ENCODE measurements around the gene GRAMD2A.

GRAMD2A gene

DNA sequence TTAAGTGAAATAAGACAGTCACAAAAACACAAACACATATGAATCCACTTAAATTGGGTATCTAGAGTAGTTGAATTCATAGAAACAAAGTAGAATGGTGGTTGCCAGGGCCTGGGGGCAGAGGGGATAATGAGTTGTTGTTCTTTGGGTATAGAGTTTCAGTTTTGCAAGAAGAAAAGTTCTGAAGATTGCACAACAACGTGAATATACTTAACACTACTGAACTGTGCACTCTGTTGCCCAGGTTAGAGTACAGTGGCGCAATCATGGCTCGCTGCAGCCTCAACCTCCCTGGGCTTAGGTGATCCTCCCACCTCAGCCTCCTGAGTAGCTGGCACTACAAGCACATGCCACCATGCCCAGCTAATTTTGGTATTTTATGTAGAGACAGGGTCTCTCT lies 14.9 kb downstream of the GRAMD2A start (continued):
- no peak for TF ChIP-seq EGR2 (tag by site-specific recombination; IDR thresholded peaks at IDR 0.05; ENCODE audit: low read depth)
- TF ChIP-seq, protein P1, sequence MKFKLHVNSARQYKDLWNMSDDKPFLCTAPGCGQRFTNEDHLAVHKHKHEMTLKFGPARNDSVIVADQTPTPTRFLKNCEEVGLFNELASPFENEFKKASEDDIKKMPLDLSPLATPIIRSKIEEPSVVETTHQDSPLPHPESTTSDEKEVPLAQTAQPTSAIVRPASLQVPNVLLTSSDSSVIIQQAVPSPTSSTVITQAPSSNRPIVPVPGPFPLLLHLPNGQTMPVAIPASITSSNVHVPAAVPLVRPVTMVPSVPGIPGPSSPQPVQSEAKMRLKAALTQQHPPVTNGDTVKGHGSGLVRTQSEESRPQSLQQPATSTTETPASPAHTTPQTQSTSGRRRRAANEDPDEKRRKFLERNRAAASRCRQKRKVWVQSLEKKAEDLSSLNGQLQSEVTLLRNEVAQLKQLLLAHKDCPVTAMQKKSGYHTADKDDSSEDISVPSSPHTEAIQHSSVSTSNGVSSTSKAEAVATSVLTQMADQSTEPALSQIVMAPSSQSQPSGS (tag by site-specific recombination; IDR thresholded peaks at IDR 0.05; ENCODE audit: low read depth), result no peak
- no peak for TF ChIP-seq ZNF621 (tag by site-specific recombination; IDR thresholded peaks at IDR 0.05)
- TF ChIP-seq, protein P2, sequence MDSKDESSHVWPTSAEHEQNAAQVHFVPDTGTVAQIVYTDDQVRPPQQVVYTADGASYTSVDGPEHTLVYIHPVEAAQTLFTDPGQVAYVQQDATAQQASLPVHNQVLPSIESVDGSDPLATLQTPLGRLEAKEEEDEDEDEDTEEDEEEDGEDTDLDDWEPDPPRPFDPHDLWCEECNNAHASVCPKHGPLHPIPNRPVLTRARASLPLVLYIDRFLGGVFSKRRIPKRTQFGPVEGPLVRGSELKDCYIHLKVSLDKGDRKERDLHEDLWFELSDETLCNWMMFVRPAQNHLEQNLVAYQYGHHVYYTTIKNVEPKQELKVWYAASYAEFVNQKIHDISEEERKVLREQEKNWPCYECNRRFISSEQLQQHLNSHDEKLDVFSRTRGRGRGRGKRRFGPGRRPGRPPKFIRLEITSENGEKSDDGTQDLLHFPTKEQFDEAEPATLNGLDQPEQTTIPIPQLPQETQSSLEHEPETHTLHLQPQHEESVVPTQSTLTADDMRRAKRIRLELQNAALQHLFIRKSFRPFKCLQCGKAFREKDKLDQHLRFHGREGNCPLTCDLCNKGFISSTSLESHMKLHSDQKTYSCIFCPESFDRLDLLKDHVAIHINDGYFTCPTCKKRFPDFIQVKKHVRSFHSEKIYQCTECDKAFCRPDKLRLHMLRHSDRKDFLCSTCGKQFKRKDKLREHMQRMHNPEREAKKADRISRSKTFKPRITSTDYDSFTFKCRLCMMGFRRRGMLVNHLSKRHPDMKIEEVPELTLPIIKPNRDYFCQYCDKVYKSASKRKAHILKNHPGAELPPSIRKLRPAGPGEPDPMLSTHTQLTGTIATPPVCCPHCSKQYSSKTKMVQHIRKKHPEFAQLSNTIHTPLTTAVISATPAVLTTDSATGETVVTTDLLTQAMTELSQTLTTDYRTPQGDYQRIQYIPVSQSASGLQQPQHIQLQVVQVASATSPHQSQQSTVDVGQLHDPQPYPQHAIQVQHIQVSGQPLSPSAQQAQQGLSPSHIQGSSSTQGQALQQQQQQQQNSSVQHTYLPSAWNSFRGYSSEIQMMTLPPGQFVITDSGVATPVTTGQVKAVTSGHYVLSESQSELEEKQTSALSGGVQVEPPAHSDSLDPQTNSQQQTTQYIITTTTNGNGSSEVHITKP (tag by site-specific recombination; IDR thresholded peaks at IDR 0.05), result no peak
- TF ChIP-seq SCRT2 (tag by site-specific recombination; IDR thresholded peaks at IDR 0.05), result peak; percentile 46; the same call in 1 of the 2 replicates
- TF ChIP-seq ZNF404 (tag by site-specific recombination; IDR thresholded peaks at IDR 0.05), result no peak
- no peak for TF ChIP-seq ZNF214 (tag by site-specific recombination; IDR thresholded peaks at IDR 0.05; ENCODE audit: borderline replicate concordance)
- TF ChIP-seq, protein P3, sequence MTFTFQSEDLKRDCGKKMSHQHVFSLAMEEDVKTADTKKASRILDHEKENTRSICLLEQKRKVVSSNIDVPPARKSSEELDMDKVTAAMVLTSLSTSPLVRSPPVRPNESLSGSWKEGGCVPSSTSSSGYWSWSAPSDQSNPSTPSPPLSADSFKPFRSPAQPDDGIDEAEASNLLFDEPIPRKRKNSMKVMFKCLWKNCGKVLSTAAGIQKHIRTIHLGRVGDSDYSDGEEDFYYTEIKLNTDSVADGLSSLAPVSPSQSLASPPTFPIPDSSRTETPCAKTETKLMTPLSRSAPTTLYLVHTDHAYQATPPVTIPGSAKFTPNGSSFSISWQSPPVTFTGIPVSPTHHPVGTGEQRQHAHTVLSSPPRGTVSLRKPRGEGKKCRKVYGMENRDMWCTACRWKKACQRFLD (tag by site-specific recombination; IDR thresholded peaks at IDR 0.05), result no peak
- TF ChIP-seq ZNF248 (tag by site-specific recombination; IDR thresholded peaks at IDR 0.05), result no peak
- TF ChIP-seq ZNF23 (tag by site-specific recombination; IDR thresholded peaks at IDR 0.05; ENCODE audit: borderline replicate concordance), result no peak
- TF ChIP-seq ZNF791 (tag by site-specific recombination; IDR thresholded peaks at IDR 0.05), result no peak
- TF ChIP-seq, protein P4, sequence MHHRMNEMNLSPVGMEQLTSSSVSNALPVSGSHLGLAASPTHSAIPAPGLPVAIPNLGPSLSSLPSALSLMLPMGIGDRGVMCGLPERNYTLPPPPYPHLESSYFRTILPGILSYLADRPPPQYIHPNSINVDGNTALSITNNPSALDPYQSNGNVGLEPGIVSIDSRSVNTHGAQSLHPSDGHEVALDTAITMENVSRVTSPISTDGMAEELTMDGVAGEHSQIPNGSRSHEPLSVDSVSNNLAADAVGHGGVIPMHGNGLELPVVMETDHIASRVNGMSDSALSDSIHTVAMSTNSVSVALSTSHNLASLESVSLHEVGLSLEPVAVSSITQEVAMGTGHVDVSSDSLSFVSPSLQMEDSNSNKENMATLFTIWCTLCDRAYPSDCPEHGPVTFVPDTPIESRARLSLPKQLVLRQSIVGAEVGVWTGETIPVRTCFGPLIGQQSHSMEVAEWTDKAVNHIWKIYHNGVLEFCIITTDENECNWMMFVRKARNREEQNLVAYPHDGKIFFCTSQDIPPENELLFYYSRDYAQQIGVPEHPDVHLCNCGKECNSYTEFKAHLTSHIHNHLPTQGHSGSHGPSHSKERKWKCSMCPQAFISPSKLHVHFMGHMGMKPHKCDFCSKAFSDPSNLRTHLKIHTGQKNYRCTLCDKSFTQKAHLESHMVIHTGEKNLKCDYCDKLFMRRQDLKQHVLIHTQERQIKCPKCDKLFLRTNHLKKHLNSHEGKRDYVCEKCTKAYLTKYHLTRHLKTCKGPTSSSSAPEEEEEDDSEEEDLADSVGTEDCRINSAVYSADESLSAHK (tag by site-specific recombination; IDR thresholded peaks at IDR 0.05), result no peak
- no peak for TF ChIP-seq ZNF133 (tag by site-specific recombination; IDR thresholded peaks at IDR 0.05)
- no peak for TF ChIP-seq GLIS1 (tag by site-specific recombination; IDR thresholded peaks at IDR 0.05)
- no peak for TF ChIP-seq ZSCAN30 (tag by site-specific recombination; IDR thresholded peaks at IDR 0.05)
- TF ChIP-seq ZNF211 (tag by site-specific recombination; IDR thresholded peaks at IDR 0.05; ENCODE audit: low read depth), result peak; percentile 18; the same call in 1 of the 2 replicates
- TF ChIP-seq OSR2 (tag by site-specific recombination; IDR thresholded peaks at IDR 0.05), result peak; percentile 57; the same call in 1 of the 2 replicates
- TF ChIP-seq ZNF76 (tag by site-specific recombination; IDR thresholded peaks at IDR 0.05; ENCODE audit: borderline replicate concordance, low read depth), result no peak
- TF ChIP-seq ZNF174 (tag by site-specific recombination; IDR thresholded peaks at IDR 0.05), result no peak
- TF ChIP-seq ZNF10 (tag by site-specific recombination; IDR thresholded peaks at IDR 0.05), result 0 out of 2 replicates have a peak, but pooled peaks have one; percentile 43
- no peak for TF ChIP-seq ZNF292 (tag by site-specific recombination; IDR thresholded peaks at IDR 0.05; ENCODE audit: borderline replicate concordance, low read depth)
- TF ChIP-seq, protein P5, sequence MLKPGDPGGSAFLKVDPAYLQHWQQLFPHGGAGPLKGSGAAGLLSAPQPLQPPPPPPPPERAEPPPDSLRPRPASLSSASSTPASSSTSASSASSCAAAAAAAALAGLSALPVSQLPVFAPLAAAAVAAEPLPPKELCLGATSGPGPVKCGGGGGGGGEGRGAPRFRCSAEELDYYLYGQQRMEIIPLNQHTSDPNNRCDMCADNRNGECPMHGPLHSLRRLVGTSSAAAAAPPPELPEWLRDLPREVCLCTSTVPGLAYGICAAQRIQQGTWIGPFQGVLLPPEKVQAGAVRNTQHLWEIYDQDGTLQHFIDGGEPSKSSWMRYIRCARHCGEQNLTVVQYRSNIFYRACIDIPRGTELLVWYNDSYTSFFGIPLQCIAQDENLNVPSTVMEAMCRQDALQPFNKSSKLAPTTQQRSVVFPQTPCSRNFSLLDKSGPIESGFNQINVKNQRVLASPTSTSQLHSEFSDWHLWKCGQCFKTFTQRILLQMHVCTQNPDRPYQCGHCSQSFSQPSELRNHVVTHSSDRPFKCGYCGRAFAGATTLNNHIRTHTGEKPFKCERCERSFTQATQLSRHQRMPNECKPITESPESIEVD (tag by site-specific recombination; IDR thresholded peaks at IDR 0.05), result peak; percentile 79; the same call in 1 of the 2 replicates
- TF ChIP-seq ZNF24 (tag by site-specific recombination; IDR thresholded peaks at IDR 0.05), result peak; percentile 53; the same call in 1 of the 2 replicates
- TF ChIP-seq PRDM1 (tag by site-specific recombination; IDR thresholded peaks at IDR 0.05), result peak; percentile 13; the same call in 1 of the 2 replicates
- TF ChIP-seq ZBTB1 (tag by site-specific recombination; IDR thresholded peaks at IDR 0.05), result no peak
- TF ChIP-seq ZSCAN16 (tag by site-specific recombination; IDR thresholded peaks at IDR 0.05), result no peak
- TF ChIP-seq SP2 (tag by site-specific recombination; IDR thresholded peaks at IDR 0.05), result no peak
- TF ChIP-seq ZNF169 (tag by site-specific recombination; IDR thresholded peaks at IDR 0.05), result no peak
- TF ChIP-seq KLF1 (tag by site-specific recombination; IDR thresholded peaks at IDR 0.05), result no peak
- TF ChIP-seq HOXA7 (CRISPR knock-in tag; IDR thresholded peaks at IDR 0.05; ENCODE audit: borderline replicate concordance), result no peak
- no peak for TF ChIP-seq BCL11A (tag by site-specific recombination; IDR thresholded peaks at IDR 0.05; ENCODE audit: low read depth)

All from HEK293 (cell line).